ENCODE results near the gene ACO2.

- TF ChIP-seq CTCF (IDR thresholded peaks at IDR 0.05): no peak
- TF ChIP-seq POLR2A (IDR thresholded peaks at IDR 0.05): no peak
Measured at GRCh38 chr22:41512421-41513194, 43.7 kb downstream of the ACO2 start.
